Smooth muscle cell (in vitro differentiated cells): ENCODE data around the gene SLC25A19. TPM values are rescaled to one million over a fixed set of nuclear protein-coding genes. Genes with fewer than 3 reads are reported as not detected.

Source experiments
- DNase-seq: peaks from one replicate; lab custom pipeline; 2025; ENCODE audit not compliant: unreplicated experiment; lab: John Stamatoyannopoulos, UW
- H2AFZ ChIP-seq: fragments of 200-600 bp; sonication (generic); 2 replicates; pipeline ENCODE4 v1.6.0; 2016; ENCODE audit warnings: antibody characterized with exemption, low read depth, mild to moderate bottlenecking
- H3F3A ChIP-seq: fragments of 200-600 bp; sonication (generic); 2 replicates; pipeline ENCODE4 v1.6.0; 2017; ENCODE audit warnings: antibody characterized with exemption, low read depth
- H3K27ac ChIP-seq: fragments of 200-600 bp; sonication (generic); 2 replicates; pipeline ENCODE4 v1.5.1; 2016; ENCODE audit warnings: low read depth, mild to moderate bottlenecking
- H3K27me3 ChIP-seq: fragments of 200-600 bp; sonication (generic); 2 replicates; pipeline ENCODE4 v1.6.1; 2016; ENCODE audit warnings: low read depth, mild to moderate bottlenecking
- H3K36me3 ChIP-seq: fragments of 200-600 bp; sonication (generic); 2 replicates; pipeline ENCODE4 v1.5.1; 2016; ENCODE audit warnings: low read depth
- H3K4me1 ChIP-seq: fragments of 200-600 bp; sonication (generic); 2 replicates; pipeline ENCODE4 v1.5.1; 2016; ENCODE audit warnings: low read depth
- H3K4me2 ChIP-seq: fragments of 200-600 bp; sonication (generic); 2 replicates; pipeline ENCODE4 v1.6.0; 2016; ENCODE audit warnings: mild to moderate bottlenecking
- H3K4me3 ChIP-seq: fragments of 200-600 bp; sonication (generic); 2 replicates; pipeline ENCODE4 v1.5.1; 2016; ENCODE audit warnings: mild to moderate bottlenecking
- H3K79me2 ChIP-seq: fragments of 200-600 bp; sonication (generic); 2 replicates; pipeline ENCODE4 v1.6.0; 2016; ENCODE audit warnings: low read depth, mild to moderate bottlenecking
- H3K9ac ChIP-seq: fragments of 200-600 bp; sonication (generic); 2 replicates; pipeline ENCODE4 v1.6.0; 2016; ENCODE audit warnings: low read depth
- H3K9me3 ChIP-seq: fragments of 200-600 bp; sonication (generic); replicated peaks from 2 replicates; pipeline ENCODE4 v1.5.1; 2016; ENCODE audit warnings: low read depth
- H4K20me1 ChIP-seq: fragments of 200-600 bp; sonication (generic); 2 replicates; pipeline ENCODE4 v1.6.0; 2016; ENCODE audit warnings: low read depth
- WGBS: methylation state at CpG from one replicate; pipeline ENCODE4 v1.1.7; 2016; ENCODE audit warnings: low lambda C conversion rate; 5-methylcytosine and 5-hydroxymethylcytosine counted together
- polyA plus RNA-seq: library from polyadenylated mRNA; unstranded; fragments of >200 nt; fragmentation: Nextera tagmentation; extraction: Ambion mirVana; gene quantifications from 2 replicates; pipeline ENCODE4 v1.2.1, GENCODE V29; 2016
- total RNA-seq: library from RNA; depleted of rRNA; stranded (reverse); fragments of >200 nt; gene quantifications from 2 replicates; pipeline ENCODE4 v1.2.3, GENCODE V29; 2014
- TF ChIP-seq, protein P1 (sequence below): fragments of 200-600 bp; sonication (generic); IDR thresholded peaks from 2 replicates; pipeline ENCODE4 v1.5.1; 2017; ENCODE audit warnings: borderline replicate concordance, mild to moderate bottlenecking, antibody characterized with exemption; ENCODE audit not compliant: insufficient read depth, poor library complexity, severe bottlenecking

The SLC25A19 gene
- total and polyA plus RNA-seq, 2 experiments from 2014 or later = 1.9 to 3.6 TPM

GRCh38 chr17:75270218-75270965 lies 18.8 kb downstream of the SLC25A19 start:
- H2AFZ ChIP-seq = peak overlapping the region; percentile 91
- H3F3A ChIP-seq = peaks cover 11% of the 10 kb centered on the region
- H3K4me3 ChIP-seq = peak overlapping the region; percentile 91
- TF ChIP-seq, protein P1, sequence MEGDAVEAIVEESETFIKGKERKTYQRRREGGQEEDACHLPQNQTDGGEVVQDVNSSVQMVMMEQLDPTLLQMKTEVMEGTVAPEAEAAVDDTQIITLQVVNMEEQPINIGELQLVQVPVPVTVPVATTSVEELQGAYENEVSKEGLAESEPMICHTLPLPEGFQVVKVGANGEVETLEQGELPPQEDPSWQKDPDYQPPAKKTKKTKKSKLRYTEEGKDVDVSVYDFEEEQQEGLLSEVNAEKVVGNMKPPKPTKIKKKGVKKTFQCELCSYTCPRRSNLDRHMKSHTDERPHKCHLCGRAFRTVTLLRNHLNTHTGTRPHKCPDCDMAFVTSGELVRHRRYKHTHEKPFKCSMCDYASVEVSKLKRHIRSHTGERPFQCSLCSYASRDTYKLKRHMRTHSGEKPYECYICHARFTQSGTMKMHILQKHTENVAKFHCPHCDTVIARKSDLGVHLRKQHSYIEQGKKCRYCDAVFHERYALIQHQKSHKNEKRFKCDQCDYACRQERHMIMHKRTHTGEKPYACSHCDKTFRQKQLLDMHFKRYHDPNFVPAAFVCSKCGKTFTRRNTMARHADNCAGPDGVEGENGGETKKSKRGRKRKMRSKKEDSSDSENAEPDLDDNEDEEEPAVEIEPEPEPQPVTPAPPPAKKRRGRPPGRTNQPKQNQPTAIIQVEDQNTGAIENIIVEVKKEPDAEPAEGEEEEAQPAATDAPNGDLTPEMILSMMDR = no peak
- H4K20me1 ChIP-seq = no peaks in the 10 kb centered on the region
- peak overlapping the region; percentile 43 for H3K27ac ChIP-seq
- peak overlapping the region; percentile 68 for H3K9ac ChIP-seq
- peak overlapping the region; percentile 94 for H3K4me2 ChIP-seq
- 3% methylated on average over 44 of the region's 47 CpGs for WGBS
- H3K36me3 ChIP-seq = no peaks in the 10 kb centered on the region
- H3K27me3 ChIP-seq = no peaks in the 10 kb centered on the region
- peak; percentile 58 for DNase-seq
- H3K4me1 ChIP-seq = peaks cover 8% of the 10 kb centered on the region
- no peaks in the 10 kb centered on the region for H3K79me2 ChIP-seq
- H3K9me3 ChIP-seq = no peaks in the 10 kb centered on the region

DNA sequence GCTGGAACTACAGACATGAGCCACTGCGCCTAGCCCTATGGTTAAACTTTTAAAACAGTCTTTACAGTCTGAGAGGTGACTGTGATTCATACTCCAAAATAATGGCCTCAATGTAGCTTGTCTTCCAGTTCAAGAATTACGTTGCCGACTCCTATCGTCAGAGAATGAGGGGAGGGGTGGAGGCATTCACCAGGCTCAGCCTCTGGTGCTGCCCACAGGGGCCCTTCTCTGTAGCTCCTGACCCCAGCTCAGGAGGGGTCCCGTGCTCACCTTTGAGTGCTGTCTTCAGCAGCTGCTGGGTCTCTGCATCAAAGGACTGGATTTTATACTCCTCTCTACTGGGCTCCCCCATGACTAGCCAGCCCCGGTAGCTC lies 19.4 kb downstream of the SLC25A19 start:
- peaks cover 11% of the 10 kb centered on the region for H3F3A ChIP-seq
- H3K4me2 ChIP-seq = peak overlapping the region; percentile 94
- H3K4me1 ChIP-seq = peaks cover 8% of the 10 kb centered on the region
- no peak for DNase-seq
- H3K27ac ChIP-seq = peak overlapping the region; percentile 43
- no peaks in the 10 kb centered on the region for H3K9me3 ChIP-seq
- H3K79me2 ChIP-seq = no peaks in the 10 kb centered on the region
- TF ChIP-seq, protein P1 = no peak
- H3K9ac ChIP-seq = peak overlapping the region; percentile 68
- H3K27me3 ChIP-seq = no peaks in the 10 kb centered on the region
- H3K36me3 ChIP-seq = no peaks in the 10 kb centered on the region
- H4K20me1 ChIP-seq = no peaks in the 10 kb centered on the region
- H3K4me3 ChIP-seq = peak overlapping the region; percentile 91
- no peak overlapping the region for H2AFZ ChIP-seq
- WGBS = 28% methylated on average over 6 of the region's 6 CpGs

DNA sequence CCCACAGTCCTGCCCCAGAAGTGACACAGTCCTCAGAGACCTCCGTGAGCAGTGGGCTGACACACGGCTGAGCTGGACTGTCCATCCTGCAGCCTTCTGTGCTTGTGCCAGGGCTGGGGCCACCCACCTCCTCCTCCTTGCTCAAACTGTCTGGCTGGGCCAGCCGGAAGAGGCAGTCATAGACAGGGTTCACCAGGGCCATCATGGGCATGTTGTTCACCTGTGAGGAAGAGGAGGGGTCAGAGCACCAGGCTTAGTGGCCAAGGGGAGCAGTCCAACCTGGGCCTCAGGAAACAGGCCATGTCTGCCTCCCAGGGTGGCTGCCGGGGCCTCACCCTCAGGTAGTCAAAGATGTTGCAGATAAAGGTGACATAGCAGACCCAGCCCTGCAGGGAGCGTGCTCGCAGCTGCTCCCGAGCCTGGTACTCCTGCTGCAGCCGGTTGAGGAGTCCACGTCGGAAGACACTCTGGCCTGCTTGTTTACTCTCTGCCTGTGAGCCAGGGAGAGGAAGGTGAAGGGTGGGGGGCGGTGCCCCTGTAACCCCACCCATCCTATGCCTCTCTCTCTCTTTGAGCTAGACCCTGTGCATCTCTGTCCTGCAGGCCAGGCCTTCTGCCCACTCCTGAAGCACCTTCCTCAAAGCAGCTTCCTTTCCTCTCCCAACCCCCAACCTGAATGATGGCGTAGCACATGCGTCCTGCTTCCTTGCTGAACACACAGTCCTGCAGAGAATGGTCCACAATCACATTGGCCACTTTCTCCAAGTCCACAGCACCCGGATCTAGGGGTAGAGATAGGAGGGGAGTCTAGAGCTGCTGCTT lies 21.6 kb downstream of the SLC25A19 start:
- 56% methylated on average over 14 of the region's 14 CpGs for WGBS
- Histone ChIP-seq H3F3A (peaks cover 11% of the 10 kb centered on the region), H2AFZ (no peak overlapping the region), H3K27ac (no peak overlapping the region), H3K36me3 (no peaks in the 10 kb centered on the region), H3K27me3 (no peaks in the 10 kb centered on the region), H4K20me1 (no peaks in the 10 kb centered on the region), H3K79me2 (peaks cover 5% of the 10 kb centered on the region), H3K4me2 (no peak overlapping the region), H3K9ac (no peak overlapping the region), H3K4me1 (peaks cover 11% of the 10 kb centered on the region), H3K9me3 (no peaks in the 10 kb centered on the region), H3K4me3 (no peak overlapping the region)
- no peak for DNase-seq
- TF ChIP-seq, protein P1 = no peak
